Kidney epithelial cell (primary cell): ENCODE results near the gene CDHR4. TPM values are rescaled to one million over a fixed set of nuclear protein-coding genes. Genes with fewer than 3 reads are reported as not detected.

Experiments
- DNase-seq: peaks from one replicate; pipeline ENCODE4 v3.0.0-alpha.2; 2010; ENCODE audit warnings: low read depth
- H3K27me3 ChIP-seq: 2 replicates; pipeline ENCODE4 v1.6.0; 2011; ENCODE audit warnings: low read length; ENCODE audit not compliant: control insufficient read depth, insufficient read depth
- H3K36me3 ChIP-seq: 2 replicates; pipeline ENCODE4 v1.5.1; 2011; ENCODE audit warnings: low read length; ENCODE audit not compliant: control insufficient read depth, insufficient read depth
- H3K4me3 ChIP-seq: 2 replicates; pipeline ENCODE4 v1.5.1; 2011; ENCODE audit warnings: low read depth, mild to moderate bottlenecking, control low read depth, low read length
- total RNA-seq: library from RNA; depleted of rRNA; stranded (reverse); fragments of >200 nt; gene quantifications from 2 replicates; pipeline ENCODE4 v1.2.3, GENCODE V29; 2015
- TF ChIP-seq, protein P1 (sequence below): IDR thresholded peaks from 2 replicates; pipeline ENCODE4 v1.5.1; 2011; ENCODE audit warnings: mild to moderate bottlenecking, moderate library complexity, low read length, control low read depth, inconsistent platforms; ENCODE audit not compliant: insufficient read depth, poor library complexity, severe bottlenecking

Gene CDHR4
- total RNA-seq, 1 donor from 2014 or later: not detected

- no peak for DNase-seq
- H3K4me3 ChIP-seq: no peak overlapping the region
- TF ChIP-seq, protein P1, sequence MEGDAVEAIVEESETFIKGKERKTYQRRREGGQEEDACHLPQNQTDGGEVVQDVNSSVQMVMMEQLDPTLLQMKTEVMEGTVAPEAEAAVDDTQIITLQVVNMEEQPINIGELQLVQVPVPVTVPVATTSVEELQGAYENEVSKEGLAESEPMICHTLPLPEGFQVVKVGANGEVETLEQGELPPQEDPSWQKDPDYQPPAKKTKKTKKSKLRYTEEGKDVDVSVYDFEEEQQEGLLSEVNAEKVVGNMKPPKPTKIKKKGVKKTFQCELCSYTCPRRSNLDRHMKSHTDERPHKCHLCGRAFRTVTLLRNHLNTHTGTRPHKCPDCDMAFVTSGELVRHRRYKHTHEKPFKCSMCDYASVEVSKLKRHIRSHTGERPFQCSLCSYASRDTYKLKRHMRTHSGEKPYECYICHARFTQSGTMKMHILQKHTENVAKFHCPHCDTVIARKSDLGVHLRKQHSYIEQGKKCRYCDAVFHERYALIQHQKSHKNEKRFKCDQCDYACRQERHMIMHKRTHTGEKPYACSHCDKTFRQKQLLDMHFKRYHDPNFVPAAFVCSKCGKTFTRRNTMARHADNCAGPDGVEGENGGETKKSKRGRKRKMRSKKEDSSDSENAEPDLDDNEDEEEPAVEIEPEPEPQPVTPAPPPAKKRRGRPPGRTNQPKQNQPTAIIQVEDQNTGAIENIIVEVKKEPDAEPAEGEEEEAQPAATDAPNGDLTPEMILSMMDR: no peak
- no peaks in the 10 kb centered on the region for H3K27me3 ChIP-seq
- no peaks in the 10 kb centered on the region for H3K36me3 ChIP-seq
These were observed 8.1 kb downstream of the CDHR4 start for GRCh38 chr3:49791571-49791970.

DNA sequence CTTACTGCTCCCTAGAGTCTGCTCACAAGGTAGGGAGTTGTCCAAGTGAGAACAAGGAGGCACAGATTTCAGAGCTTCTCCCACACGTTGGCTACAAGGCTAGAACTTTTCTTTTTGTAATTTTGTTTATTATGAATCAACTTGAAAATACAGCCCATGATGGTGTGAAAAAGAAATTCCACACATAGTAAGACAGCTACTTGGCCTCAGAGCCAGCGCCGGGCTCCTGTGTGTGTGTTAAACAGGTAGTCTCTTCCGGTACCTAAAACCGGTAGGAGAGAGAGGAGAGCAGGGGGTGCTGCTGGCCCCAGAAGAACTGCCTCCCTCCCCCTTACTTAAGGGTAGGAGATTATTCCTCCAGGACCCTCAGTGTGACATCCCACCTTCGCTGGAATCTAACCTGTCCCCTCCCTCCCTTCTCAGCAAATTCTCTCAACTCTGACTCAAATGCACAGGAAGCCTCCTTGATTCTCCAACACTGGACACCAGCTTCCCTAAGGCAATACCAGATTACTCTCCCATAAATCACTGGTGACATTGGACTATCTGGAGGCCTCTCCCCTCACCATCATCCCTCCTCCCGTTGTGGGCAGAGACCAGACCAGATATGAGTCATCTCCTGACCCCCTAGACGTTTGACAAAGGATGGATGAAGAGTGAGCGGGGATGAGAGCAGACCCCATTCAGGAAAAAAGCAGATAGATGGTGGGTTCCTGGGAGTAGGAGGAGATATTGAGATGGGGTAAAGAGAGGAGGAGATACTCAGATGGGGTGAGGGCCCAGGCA lies 8.9 kb downstream of the CDHR4 start:
- no peak for DNase-seq
- Histone ChIP-seq H3K4me3 (no peak overlapping the region), H3K27me3 (no peaks in the 10 kb centered on the region), H3K36me3 (no peaks in the 10 kb centered on the region)
- TF ChIP-seq, protein P1: no peak

- Histone ChIP-seq H3K27me3 (no peaks in the 10 kb centered on the region), H3K36me3 (no peaks in the 10 kb centered on the region), H3K4me3 (no peak overlapping the region)
- TF ChIP-seq, protein P1: no peak
- DNase-seq: no peak
These were observed 11.6 kb downstream of the CDHR4 start for GRCh38 chr3:49788056-49788455.

DNA sequence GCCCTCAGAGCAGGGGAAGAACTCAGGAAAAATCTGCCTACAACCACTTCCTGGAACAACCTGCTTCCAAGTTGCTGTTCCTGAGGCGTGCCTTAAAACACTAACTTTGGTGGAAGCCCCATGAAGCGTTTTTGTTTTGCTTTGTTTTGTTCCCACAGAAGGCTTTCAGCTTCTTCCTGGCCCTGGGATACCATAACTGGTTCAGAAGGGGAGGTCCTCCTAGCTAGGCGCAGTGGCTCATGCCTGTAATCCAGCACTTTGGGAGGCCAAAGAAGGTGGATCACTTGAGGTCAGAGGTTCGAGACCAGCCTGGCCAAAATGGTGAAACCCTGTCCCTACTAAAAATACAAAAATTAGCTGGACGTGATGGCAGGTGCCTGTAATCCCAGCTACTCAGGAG lies 12.1 kb downstream of the CDHR4 start:
- TF ChIP-seq, protein P1: no peak
- no peaks in the 10 kb centered on the region for H3K36me3 ChIP-seq
- DNase-seq: no peak

DNA sequence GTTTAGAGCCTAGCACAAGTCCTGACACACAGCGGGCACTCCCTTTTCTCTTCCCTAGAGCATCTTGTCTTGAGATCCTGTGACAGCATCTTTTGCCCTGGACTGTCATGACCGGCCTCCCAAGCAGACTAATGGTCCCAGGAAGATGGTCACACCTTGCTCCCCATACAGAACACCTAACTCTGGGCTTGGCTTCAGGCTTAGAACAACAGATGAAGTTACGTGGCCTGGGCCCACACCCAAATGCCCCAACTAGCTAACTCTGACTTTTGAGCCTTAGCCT lies 12.6 kb downstream of the CDHR4 start:
- no peaks in the 10 kb centered on the region for H3K27me3 ChIP-seq
- H3K4me3 ChIP-seq: no peak overlapping the region
- no peak for DNase-seq
- H3K36me3 ChIP-seq: no peaks in the 10 kb centered on the region
- TF ChIP-seq, protein P1: no peak

More for the DNA sequence above, 12.1 kb downstream of the CDHR4 start:
- Histone ChIP-seq H3K4me3 (no peak overlapping the region), H3K27me3 (no peaks in the 10 kb centered on the region)
